Fibroblast of the aortic adventitia (primary cell): Measurements from ENCODE around the gene APOLD1. TPM values are rescaled to one million over a fixed set of nuclear protein-coding genes. Genes with fewer than 3 reads are reported as not detected.
"Not testable (repeated sequence)": the region's sequence is repeated elsewhere in the genome, so short reads cannot be mapped to it uniquely, and the experiment has no call there.

ENCODE experiments used
- DNase-seq: peaks from one replicate; pipeline ENCODE4 v3.0.0-alpha.2; 2010; ENCODE audit warnings: low read depth
- H3K4me3 ChIP-seq: 2 replicates; pipeline ENCODE4 v1.5.1; 2011; ENCODE audit warnings: low read depth, mild to moderate bottlenecking, control low read depth, low read length, moderate library complexity
- CTCF ChIP-seq: IDR thresholded peaks from 2 replicates; pipeline ENCODE4 v1.5.1; 2011; ENCODE audit warnings: mild to moderate bottlenecking, low read length, control low read depth, inconsistent platforms; ENCODE audit not compliant: insufficient read depth
- total RNA-seq: library from RNA; depleted of rRNA; stranded (reverse); fragments of >200 nt; gene quantifications from 2 replicates; pipeline ENCODE4 v1.2.3, GENCODE V29; 2012; ENCODE audit warnings: low replicate concordance

The APOLD1 gene
- total RNA-seq, 1 donor, result 9.2 TPM

- no peak for TF ChIP-seq CTCF
- no peak overlapping the region for H3K4me3 ChIP-seq
- no peak for DNase-seq
These were observed 32.2 kb downstream of the APOLD1 start for GRCh38 chr12:12817616-12818015.

DNA sequence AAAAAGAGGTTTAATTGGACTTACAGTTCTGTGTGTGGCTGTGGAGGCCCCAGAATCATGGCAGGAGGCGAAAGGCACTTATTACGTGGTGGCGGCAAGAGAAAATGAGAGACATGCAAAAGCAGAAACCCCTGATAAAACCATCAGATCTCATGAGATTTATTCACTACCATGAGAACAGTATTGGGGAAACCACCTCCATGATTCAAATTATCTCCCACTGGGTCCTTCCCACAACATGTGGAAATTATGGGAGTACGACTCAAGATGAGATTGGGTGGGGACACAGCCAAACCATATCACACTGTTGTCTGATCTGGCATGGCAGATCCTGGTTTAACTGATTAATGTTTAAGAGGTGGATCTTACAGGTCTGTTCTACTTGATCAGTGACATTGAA lies 33.2 kb downstream of the APOLD1 start:
- no peak for DNase-seq
- no peak for TF ChIP-seq CTCF

DNA sequence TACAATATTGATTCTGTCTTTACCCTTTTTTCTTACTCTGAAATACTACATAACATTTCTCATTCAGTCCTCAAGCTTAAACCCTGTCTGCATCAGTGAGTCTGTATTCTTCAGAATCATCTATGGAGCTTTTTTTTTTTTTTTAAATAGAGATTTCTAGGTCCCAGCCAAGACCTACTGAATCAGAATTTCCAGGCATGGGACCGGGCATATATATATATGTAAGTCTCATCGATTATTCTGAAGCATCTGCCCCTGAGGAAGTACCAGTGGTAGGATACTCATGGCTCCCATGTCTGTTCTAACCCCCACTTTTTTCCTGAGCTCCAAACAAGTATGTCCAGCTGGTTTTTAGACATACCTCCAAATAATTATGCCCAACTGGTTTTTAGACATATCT lies 33.8 kb downstream of the APOLD1 start:
- no peak for DNase-seq
- TF ChIP-seq CTCF, result no peak
- no peak overlapping the region for H3K4me3 ChIP-seq

More for the DNA sequence above, 33.2 kb downstream of the APOLD1 start:
- no peak overlapping the region for H3K4me3 ChIP-seq

DNA sequence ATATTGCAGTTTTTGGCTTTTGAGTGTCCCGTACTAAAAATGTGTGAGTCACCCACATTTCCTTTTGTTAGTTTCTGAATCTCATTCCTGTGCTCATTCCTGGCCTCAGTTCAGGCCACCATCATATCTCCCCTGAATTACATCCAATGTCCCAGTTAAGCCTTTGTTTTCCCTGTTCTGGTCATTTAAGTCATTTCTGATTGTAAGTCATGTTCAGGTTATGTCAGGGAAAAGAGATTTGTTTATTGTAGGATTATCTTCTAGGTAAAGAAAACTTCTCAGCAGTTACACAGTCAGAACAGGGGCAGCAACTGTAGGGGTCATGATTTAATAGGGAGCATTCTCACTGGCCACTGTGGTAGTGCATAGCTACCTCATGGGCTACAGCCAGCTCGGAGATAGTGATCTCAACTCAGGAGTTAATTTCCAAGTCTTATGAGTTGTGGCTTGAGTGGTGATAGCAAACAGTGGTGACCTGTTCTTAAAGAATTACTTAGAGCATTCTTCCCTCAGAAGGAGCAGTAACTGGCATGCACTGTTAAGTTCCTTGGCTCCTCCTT lies 34.4 kb downstream of the APOLD1 start:
- peak; percentile 96 for DNase-seq
- H3K4me3 ChIP-seq, result no peak overlapping the region
- peak; percentile 10 for TF ChIP-seq CTCF

GRCh38 chr12:12820376-12820775 lies 34.9 kb downstream of the APOLD1 start:
- not testable (repeated sequence) for H3K4me3 ChIP-seq, DNase-seq

DNA sequence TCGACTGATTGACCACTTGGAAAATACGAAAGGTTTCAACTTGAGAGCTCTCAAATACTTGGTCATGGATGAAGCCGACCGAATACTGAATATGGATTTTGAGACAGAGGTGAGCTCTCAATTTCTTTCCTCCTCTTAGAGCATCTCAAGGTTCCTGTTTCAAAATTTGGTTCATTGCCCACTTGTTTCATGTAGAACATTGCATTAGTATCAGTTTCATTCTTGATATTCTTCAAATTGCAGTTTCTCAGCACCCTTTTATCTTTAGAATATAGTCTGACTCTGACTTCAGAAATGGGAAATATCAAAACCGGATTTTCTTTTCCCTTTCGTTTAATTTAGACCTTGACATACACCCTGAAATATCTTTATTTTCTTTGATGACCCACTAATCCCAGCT lies 36.5 kb downstream of the APOLD1 start:
- no peak overlapping the region for H3K4me3 ChIP-seq
- DNase-seq, result no peak
- TF ChIP-seq CTCF, result no peak

DNA sequence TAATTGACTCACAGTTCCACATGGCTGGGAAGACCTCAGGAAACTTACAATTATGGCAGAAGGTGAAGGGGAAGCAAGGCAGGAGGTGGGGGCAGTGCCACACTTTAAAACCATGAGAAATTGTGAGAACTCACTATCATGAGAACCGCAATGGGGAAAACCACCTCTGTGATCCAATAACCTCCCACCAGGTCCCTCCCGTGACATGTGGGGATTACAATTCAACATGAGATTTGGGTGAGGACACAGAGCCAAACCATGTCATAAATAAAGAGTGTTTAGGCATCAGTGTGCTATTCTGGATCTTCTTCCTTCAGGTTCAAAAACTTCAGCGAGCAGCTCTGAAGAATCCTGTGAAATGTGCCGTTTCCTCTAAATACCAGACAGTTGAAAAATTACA lies 37.4 kb downstream of the APOLD1 start:
- DNase-seq, result no peak
- H3K4me3 ChIP-seq, result no peak overlapping the region

More for the DNA sequence above, 37.4 kb downstream of the APOLD1 start:
- TF ChIP-seq CTCF, result no peak
